Activated T-cell treated with anti-CD3 and anti-CD28 coated beads, Interleukin-2, amount 50 U/mL, for 24 hours (primary cell): ENCODE results near the gene GP5.

Experiments used
- DNase-seq: peaks from one replicate; pipeline ENCODE4 v3.0.0-alpha.2; 2020
- H3K27ac Mint-ChIP-seq: 2 replicates; pipeline ENCODE4 v1.8.0; 2020; ENCODE audit warnings: mild to moderate bottlenecking, mixed read lengths
- H3K27me3 Mint-ChIP-seq: 2 replicates; pipeline ENCODE4 v1.8.0; 2020; ENCODE audit warnings: mixed read lengths
- H3K36me3 Mint-ChIP-seq: 2 replicates; pipeline ENCODE4 v1.8.0; 2020; ENCODE audit warnings: low read depth, mixed read lengths
- H3K4me1 Mint-ChIP-seq: 2 replicates; pipeline ENCODE4 v1.8.0; 2020; ENCODE audit warnings: low read depth, mixed read lengths
- H3K4me3 Mint-ChIP-seq: 2 replicates; pipeline ENCODE4 v1.8.0; 2020; ENCODE audit warnings: mild to moderate bottlenecking, moderate library complexity, mixed read lengths
- H3K9me3 Mint-ChIP-seq: 2 replicates; pipeline ENCODE4 v1.8.0; 2020; ENCODE audit warnings: mixed read lengths

GP5 gene

GRCh38 chr3:194389269-194389668, 9.8 kb downstream of the GP5 start:
- H3K36me3 Mint-ChIP-seq = no peaks in the 10 kb centered on the region
- no peak overlapping the region for H3K4me3 Mint-ChIP-seq
- peak; percentile 16 for DNase-seq
- H3K27me3 Mint-ChIP-seq = no peaks in the 10 kb centered on the region
- peaks cover 10% of the 10 kb centered on the region for H3K9me3 Mint-ChIP-seq
- no peaks in the 10 kb centered on the region for H3K4me1 Mint-ChIP-seq
- H3K27ac Mint-ChIP-seq = no peak overlapping the region

DNA sequence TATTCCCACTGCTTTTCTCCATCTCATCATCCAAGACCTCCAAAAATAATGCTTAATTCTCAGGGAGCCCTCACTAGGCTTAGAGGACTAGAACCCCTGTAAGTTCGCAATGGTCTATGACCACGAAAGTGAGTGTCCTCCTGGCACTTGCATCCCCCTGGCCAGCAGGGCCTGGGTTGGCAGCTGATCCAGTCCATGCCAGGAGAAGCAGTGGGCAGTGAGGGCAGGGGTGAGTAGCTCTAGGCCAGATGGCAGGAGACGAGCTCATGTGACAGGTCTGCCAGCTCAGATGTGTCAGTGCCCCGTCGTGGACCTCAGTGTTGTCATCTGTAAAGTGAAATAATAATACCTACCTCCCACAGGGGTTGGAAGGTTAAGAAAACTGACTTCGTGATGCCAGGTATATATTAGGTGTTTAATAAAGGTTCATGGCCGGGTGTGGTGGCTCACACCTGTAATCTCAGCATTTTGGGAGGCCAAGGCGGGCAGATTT, 11.1 kb downstream of the GP5 start:
- Mint-ChIP-seq H3K27me3 (no peaks in the 10 kb centered on the region), H3K36me3 (no peaks in the 10 kb centered on the region), H3K9me3 (peaks cover 10% of the 10 kb centered on the region), H3K27ac (no peak overlapping the region), H3K4me3 (no peak overlapping the region), H3K4me1 (no peaks in the 10 kb centered on the region)
- DNase-seq = peak; percentile 12

DNA sequence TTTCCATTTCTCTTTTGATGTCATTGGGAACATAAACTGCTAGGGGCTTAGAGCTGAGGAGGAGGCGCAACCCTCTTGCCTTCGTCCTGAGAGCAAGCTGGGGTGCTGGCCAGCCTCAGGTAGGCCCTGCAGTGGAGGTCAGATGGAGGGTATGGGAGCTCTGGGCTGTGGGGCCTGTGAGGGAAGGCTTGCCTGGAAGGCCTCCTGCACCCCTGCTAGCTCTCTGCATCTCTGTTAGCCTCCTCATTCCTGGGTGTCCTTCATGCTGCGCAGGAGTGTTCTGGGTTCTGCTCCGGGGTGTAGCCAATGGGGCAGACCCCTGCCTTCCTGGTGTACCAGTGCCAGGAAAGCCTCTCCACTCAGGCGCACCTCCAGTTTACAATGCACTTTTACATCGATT, 11.8 kb downstream of the GP5 start:
- Mint-ChIP-seq H3K27me3 (no peaks in the 10 kb centered on the region), H3K4me3 (no peak overlapping the region), H3K27ac (no peak overlapping the region), H3K36me3 (no peaks in the 10 kb centered on the region), H3K4me1 (no peaks in the 10 kb centered on the region), H3K9me3 (peaks cover 10% of the 10 kb centered on the region)
- DNase-seq = peak; percentile 11

DNA sequence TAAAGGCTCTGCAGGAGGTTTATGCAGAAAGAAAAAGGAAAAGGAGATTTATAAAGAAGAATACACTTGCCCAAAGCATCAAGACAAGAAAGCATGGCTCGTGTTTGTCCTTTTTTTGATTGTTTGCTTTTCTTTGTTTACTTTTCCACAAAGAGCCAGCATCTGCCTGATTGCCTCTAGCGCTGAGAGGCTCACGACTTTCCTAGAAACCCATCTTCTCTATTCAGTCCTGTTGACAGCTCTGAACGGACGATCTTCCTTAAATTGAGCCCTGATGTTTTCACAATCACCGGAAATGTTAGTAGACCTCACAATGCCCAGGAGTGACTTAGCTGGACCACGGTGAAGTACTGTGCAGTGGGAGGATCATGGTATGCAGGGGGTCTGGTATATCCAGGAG, 12.4 kb downstream of the GP5 start:
- no peaks in the 10 kb centered on the region for H3K27me3 Mint-ChIP-seq
- H3K9me3 Mint-ChIP-seq = peaks cover 10% of the 10 kb centered on the region
- H3K4me3 Mint-ChIP-seq = no peak overlapping the region
- H3K27ac Mint-ChIP-seq = no peak overlapping the region
- no peak for DNase-seq
- H3K4me1 Mint-ChIP-seq = no peaks in the 10 kb centered on the region
- H3K36me3 Mint-ChIP-seq = no peaks in the 10 kb centered on the region

GRCh38 chr3:194386066-194386465, 13.0 kb downstream of the GP5 start:
- Mint-ChIP-seq H3K4me3 (no peak overlapping the region), H3K9me3 (peaks cover 10% of the 10 kb centered on the region), H3K27ac (no peak overlapping the region), H3K36me3 (no peaks in the 10 kb centered on the region), H3K27me3 (no peaks in the 10 kb centered on the region), H3K4me1 (no peaks in the 10 kb centered on the region)
- peak; percentile 8 for DNase-seq

DNA sequence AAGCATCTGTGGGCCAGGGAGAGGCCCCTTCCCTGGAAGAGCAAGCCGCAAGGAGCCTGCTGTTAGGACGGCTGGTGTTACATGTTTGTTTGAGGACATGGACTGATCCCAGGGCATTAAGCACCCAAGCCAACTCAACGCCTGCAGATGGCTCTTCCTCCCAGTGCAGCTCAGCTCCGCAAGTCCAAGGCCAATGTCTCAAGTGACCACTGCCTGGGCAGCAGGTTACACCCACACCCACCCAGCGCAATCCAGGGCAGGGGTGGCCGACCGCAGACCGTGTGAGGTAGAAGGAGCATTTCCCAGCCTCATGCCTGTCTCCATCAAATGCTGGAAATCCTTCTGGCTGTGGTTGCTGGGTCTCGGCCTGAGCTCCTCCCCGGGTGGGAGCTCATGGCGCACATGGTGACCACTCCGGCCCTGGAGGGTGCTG, 14.5 kb downstream of the GP5 start:
- no peaks in the 10 kb centered on the region for H3K36me3 Mint-ChIP-seq
- peaks cover 4% of the 10 kb centered on the region for H3K27me3 Mint-ChIP-seq
- H3K4me1 Mint-ChIP-seq = no peaks in the 10 kb centered on the region
- no peak overlapping the region for H3K4me3 Mint-ChIP-seq
- DNase-seq = peak; percentile 6
- no peak overlapping the region for H3K27ac Mint-ChIP-seq
- H3K9me3 Mint-ChIP-seq = no peaks in the 10 kb centered on the region

- peak; percentile 19 for DNase-seq
- H3K4me1 Mint-ChIP-seq = no peaks in the 10 kb centered on the region
- H3K4me3 Mint-ChIP-seq = no peak overlapping the region
- no peaks in the 10 kb centered on the region for H3K9me3 Mint-ChIP-seq
- H3K36me3 Mint-ChIP-seq = no peaks in the 10 kb centered on the region
- peaks cover 4% of the 10 kb centered on the region for H3K27me3 Mint-ChIP-seq
- no peak overlapping the region for H3K27ac Mint-ChIP-seq
Measured at GRCh38 chr3:194384156-194384555, 14.9 kb downstream of the GP5 start.

- Mint-ChIP-seq H3K4me3 (no peak overlapping the region), H3K36me3 (no peaks in the 10 kb centered on the region), H3K27me3 (peaks cover 8% of the 10 kb centered on the region), H3K4me1 (no peaks in the 10 kb centered on the region), H3K27ac (no peak overlapping the region), H3K9me3 (no peaks in the 10 kb centered on the region)
- no peak for DNase-seq
Measured at GRCh38 chr3:194383276-194383940, 15.7 kb downstream of the GP5 start.

DNA sequence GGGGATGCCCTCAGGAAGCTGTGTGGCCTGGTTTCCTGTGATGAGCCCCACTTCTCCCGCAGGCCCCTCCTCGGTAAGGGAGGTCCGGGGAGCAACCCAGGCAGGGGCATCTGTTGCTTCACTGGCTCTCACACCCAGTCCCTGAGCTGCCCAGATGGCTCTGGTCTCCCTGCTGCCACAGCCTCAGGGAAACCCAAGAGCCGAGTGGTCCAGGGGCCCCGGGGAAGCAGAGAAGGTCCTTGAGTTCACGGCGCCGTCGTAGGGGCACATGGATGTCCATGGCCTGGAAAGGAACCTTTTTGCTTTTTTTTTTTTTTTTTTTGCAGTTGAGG, 16.2 kb downstream of the GP5 start:
- peak; percentile 2 for DNase-seq
- H3K4me3 Mint-ChIP-seq = no peak overlapping the region
- no peak overlapping the region for H3K27ac Mint-ChIP-seq
- no peaks in the 10 kb centered on the region for H3K36me3 Mint-ChIP-seq
- no peaks in the 10 kb centered on the region for H3K9me3 Mint-ChIP-seq
- H3K27me3 Mint-ChIP-seq = peaks cover 10% of the 10 kb centered on the region
- H3K4me1 Mint-ChIP-seq = no peaks in the 10 kb centered on the region

DNA sequence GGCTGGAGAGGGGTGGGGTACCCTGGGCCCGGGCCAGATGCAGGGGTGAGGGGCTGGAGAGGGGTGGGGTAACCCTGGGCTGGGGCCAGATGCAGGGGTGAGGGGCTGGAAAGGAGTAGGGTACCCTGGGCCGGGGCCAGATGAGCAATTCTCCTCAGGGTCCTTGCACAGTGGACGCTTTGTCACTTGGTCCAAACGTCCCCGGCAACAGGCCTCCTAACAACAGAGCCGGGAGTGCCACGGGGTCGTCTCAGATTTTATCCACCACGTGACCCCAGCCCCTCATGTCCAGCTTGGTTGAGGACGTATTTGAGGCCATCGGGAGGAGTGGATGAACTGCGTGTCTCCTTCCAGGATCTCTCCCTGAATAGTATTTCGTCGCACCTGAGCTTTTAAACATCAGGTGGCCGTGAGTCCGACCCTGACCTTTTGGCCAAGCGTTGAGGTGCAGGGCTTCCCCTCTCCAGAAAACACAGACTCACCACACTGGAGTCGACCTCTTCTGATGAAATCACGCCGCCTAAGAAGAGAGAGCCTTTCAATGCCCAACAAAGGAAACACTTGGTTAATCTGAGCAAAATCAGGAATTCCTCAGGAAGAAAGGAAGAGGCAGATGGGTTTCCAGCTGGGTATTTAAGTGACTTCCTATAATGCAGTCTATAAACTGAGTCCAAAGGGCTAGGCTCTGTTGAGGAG, 16.7 kb downstream of the GP5 start:
- DNase-seq = peak; percentile 8
- Mint-ChIP-seq H3K4me3 (no peak overlapping the region), H3K27ac (no peak overlapping the region), H3K27me3 (peaks cover 10% of the 10 kb centered on the region), H3K36me3 (no peaks in the 10 kb centered on the region), H3K9me3 (no peaks in the 10 kb centered on the region), H3K4me1 (no peaks in the 10 kb centered on the region)

DNA sequence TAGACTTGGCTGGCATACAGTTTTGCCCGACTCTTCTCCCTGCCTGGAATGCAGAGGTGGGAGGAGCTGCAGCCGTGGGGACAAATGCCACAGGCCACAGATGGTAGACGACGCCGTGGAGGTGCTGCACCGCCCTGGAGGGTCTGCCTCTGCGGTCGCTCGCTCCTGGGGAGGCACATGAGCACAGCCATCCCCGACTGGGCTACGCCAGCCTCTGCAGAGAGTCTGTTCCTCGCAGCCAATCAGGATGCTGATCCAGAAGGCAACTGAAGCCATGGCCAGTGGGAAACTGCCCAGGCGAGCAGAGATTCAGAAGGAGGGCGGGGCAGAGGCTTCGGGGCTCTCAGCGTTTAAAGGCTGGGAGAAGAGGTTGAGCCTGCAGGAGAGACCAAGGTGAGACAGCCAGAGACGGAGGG, 17.6 kb downstream of the GP5 start:
- Mint-ChIP-seq H3K27ac (no peak overlapping the region), H3K36me3 (no peaks in the 10 kb centered on the region), H3K27me3 (peaks cover 11% of the 10 kb centered on the region), H3K4me1 (no peaks in the 10 kb centered on the region), H3K9me3 (no peaks in the 10 kb centered on the region), H3K4me3 (no peak overlapping the region)
- peak; percentile 16 for DNase-seq

GRCh38 chr3:194380326-194380725, 18.7 kb downstream of the GP5 start:
- Mint-ChIP-seq H3K27ac (no peak overlapping the region), H3K9me3 (no peaks in the 10 kb centered on the region), H3K27me3 (peaks cover 16% of the 10 kb centered on the region), H3K4me1 (no peaks in the 10 kb centered on the region), H3K36me3 (no peaks in the 10 kb centered on the region), H3K4me3 (no peak overlapping the region)
- peak; percentile 14 for DNase-seq

DNA sequence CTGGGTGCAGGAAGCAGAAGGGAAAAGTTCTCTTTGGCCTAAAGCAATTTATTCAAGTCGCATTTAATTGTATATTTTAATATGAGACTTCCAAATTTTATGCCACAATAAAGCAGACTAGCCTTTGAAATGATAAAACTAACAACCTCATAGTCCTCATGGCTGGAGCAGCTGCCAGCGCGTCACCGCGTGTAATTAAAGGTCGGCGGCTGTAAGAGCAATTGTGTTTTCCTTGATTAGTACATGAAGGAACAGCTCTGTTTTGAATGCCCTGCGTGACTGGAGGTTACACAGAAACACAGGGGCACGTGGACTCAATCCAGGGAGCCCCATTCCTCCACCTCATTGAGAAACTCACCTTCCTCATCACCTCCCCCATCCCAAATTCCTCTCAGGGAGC, 19.4 kb downstream of the GP5 start:
- H3K27me3 Mint-ChIP-seq = peaks cover 21% of the 10 kb centered on the region
- H3K27ac Mint-ChIP-seq = no peak overlapping the region
- DNase-seq = no peak
- no peak overlapping the region for H3K4me3 Mint-ChIP-seq
- H3K36me3 Mint-ChIP-seq = no peaks in the 10 kb centered on the region
- H3K4me1 Mint-ChIP-seq = no peaks in the 10 kb centered on the region
- H3K9me3 Mint-ChIP-seq = no peaks in the 10 kb centered on the region

DNA sequence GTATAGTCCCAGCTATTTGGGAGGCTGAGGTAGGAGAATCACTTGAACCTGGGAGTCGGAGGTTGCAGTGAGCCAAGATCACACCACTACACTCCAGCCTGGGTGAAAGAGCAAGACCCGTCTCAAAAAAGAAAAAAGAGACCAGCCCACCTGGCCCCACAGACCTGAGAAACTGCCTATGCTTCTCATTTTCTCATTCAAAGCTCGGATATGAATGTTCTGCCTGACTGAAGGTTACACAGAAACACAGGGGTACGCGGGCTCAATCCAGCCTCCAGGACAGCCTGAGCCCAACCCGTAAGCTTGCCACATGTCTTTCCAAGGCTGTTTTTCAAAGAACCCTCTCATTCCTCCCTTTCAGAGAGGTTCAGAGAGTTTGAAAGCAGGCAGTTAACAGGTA, 19.8 kb downstream of the GP5 start:
- no peaks in the 10 kb centered on the region for H3K9me3 Mint-ChIP-seq
- peaks cover 21% of the 10 kb centered on the region for H3K27me3 Mint-ChIP-seq
- no peaks in the 10 kb centered on the region for H3K36me3 Mint-ChIP-seq
- no peaks in the 10 kb centered on the region for H3K4me1 Mint-ChIP-seq
- no peak overlapping the region for H3K27ac Mint-ChIP-seq
- no peak for DNase-seq
- H3K4me3 Mint-ChIP-seq = no peak overlapping the region

GRCh38 chr3:194377708-194378107, 21.4 kb downstream of the GP5 start:
- H3K27ac Mint-ChIP-seq = no peak overlapping the region
- no peaks in the 10 kb centered on the region for H3K9me3 Mint-ChIP-seq
- H3K36me3 Mint-ChIP-seq = no peaks in the 10 kb centered on the region
- no peak for DNase-seq
- no peaks in the 10 kb centered on the region for H3K4me1 Mint-ChIP-seq
- peaks cover 21% of the 10 kb centered on the region for H3K27me3 Mint-ChIP-seq
- H3K4me3 Mint-ChIP-seq = no peak overlapping the region
